Fibroblast of lung (primary cell): ENCODE measurements around the gene TAF11L11. TPM values are rescaled to one million over a fixed set of nuclear protein-coding genes. Genes with fewer than 3 reads are reported as not detected.
"Not testable (repeated sequence)": the region's sequence is repeated elsewhere in the genome, so short reads cannot be mapped to it uniquely, and the experiment has no call there.

Experiments
- DNase-seq, 2 donors: peaks; one replicate each; pipeline versions ENCODE4 v3.0.0 to v3.0.0-alpha.2; 2010; ENCODE audit warnings: low read depth in 2 of 2
- H2AFZ ChIP-seq: 2 replicates; pipeline ENCODE4 v1.5.1; 2012; ENCODE audit warnings: low read length, control low read depth, inconsistent platforms
- H3K27ac ChIP-seq: 2 replicates; pipeline ENCODE4 v1.5.1; 2011; ENCODE audit warnings: low read length, control low read depth; ENCODE audit not compliant: insufficient read depth
- H3K27me3 ChIP-seq: 2 replicates; pipeline ENCODE4 v1.5.1; 2011; ENCODE audit warnings: mild to moderate bottlenecking, low read length; ENCODE audit not compliant: control insufficient read depth, insufficient read depth
- H3K36me3 ChIP-seq: 2 replicates; pipeline ENCODE4 v1.5.1; 2011; ENCODE audit warnings: low read length; ENCODE audit not compliant: control insufficient read depth, insufficient read depth
- H3K4me1 ChIP-seq: 2 replicates; pipeline ENCODE4 v1.5.1; 2011; ENCODE audit warnings: low read length; ENCODE audit not compliant: control insufficient read depth, insufficient read depth; ENCODE audit errors: extremely low read depth
- H3K4me2 ChIP-seq: 2 replicates; pipeline ENCODE4 v1.5.1; 2011; ENCODE audit warnings: low read length, control low read depth; ENCODE audit not compliant: insufficient read depth; ENCODE audit errors: extremely low read depth
- H3K4me3 ChIP-seq, 4 experiments: fragments of 200-600 bp in 1 of 4; sonication (generic) in 1 of 4; replicated peaks in 1 of 4; 2 replicates each; pipeline ENCODE4 v1.5.1; 2011 to 2016; ENCODE audit warnings: low read length in 4 of 4, low read depth in 3 of 4, mild to moderate bottlenecking in 3 of 4, control low read depth in 2 of 4, inconsistent platforms in 1 of 4, mixed read lengths in 1 of 4; ENCODE audit not compliant: insufficient read depth in 1 of 4; ENCODE audit errors: control extremely low read depth in 1 of 4
- H3K79me2 ChIP-seq: 2 replicates; pipeline ENCODE4 v1.5.1; 2012; ENCODE audit warnings: mild to moderate bottlenecking, low read length, inconsistent platforms; ENCODE audit not compliant: control insufficient read depth, insufficient read depth
- H3K9ac ChIP-seq: 2 replicates; pipeline ENCODE4 v1.5.1; 2011; ENCODE audit warnings: mild to moderate bottlenecking, low read length, control low read depth; ENCODE audit not compliant: insufficient read depth
- H3K9me3 ChIP-seq: 2 replicates; pipeline ENCODE4 v1.5.1; 2012; ENCODE audit warnings: low read depth, low read length; ENCODE audit not compliant: control insufficient read depth, insufficient read depth
- H4K20me1 ChIP-seq: 2 replicates; pipeline ENCODE4 v1.5.1; 2011; ENCODE audit warnings: low read length; ENCODE audit not compliant: control insufficient read depth, insufficient read depth; ENCODE audit errors: extremely low read depth
- EZH2 ChIP-seq: IDR thresholded peaks from 2 replicates; pipeline ENCODE4 v1.5.1; 2012; ENCODE audit warnings: low read length, control low read depth, mild to moderate bottlenecking; ENCODE audit errors: missing control alignments
- polyA plus RNA-seq, 2 donors: library from polyadenylated mRNA; depleted of rRNA in 1 of 2; stranded (reverse) in 1 of 2; unstranded in 1 of 2; fragments of >200 nt; gene quantifications; 2 replicates each; pipeline ENCODE4 v1.2.1, GENCODE V29; 2011 to 2012; ENCODE audit warnings: missing spikeins in 1 of 2
- total RNA-seq: library from RNA; depleted of rRNA; stranded (reverse); fragments of >200 nt; gene quantifications from 2 replicates; pipeline ENCODE4 v1.2.1, GENCODE V29; 2014
- TF ChIP-seq, protein P1 (sequence below), 2 donors: IDR thresholded peaks in 1 of 2; conservative IDR thresholded peaks in 1 of 2; 1 replicate in 1 of 2; 2 replicates in 1 of 2; pipeline ENCODE4 v1.5.1; 2011 to 2012; ENCODE audit warnings: low read length in 2 of 2, control low read depth in 1 of 2, inconsistent platforms in 1 of 2, low read depth in 1 of 2, mild to moderate bottlenecking in 1 of 2

TAF11L11 gene
- total and polyA plus RNA-seq, 2 donors (not counting 1 experiment from before 2014, with no cell fraction given), result not detected

DNA sequence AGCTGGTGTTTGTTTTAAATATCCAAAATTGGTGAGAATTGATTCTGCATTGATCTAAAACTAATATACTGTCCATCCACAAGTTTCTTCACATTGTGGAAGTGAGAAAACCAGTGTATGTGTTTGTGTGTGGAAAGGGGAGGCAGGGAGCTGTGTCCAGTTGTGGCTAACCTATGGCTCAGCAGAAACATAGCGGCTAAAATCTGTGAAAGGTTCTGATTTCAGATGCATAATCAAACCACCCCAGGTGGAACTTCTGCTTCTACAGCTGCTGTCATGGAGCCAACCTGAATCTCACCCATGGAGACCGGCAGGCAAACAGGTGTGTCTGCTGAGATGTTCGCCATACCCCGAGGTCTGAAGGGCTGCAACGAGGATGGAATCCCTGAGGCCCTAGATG lies 30.2 kb downstream of the TAF11L11 start, which contains the start of gene TAF11L14:
Gene TAF11L14, plus strand, starts transcription at position 301 of the 400 bp plus-strand sequence.
- no peak within 1 kb of the TSS for H3K4me2 ChIP-seq
- H3K79me2 ChIP-seq, result no peaks in the 10 kb centered on the region
- DNase-seq, result no peak
- H3K27ac ChIP-seq, result no peak within 1 kb of the TSS
- no peaks in the 10 kb centered on the region for H3K27me3 ChIP-seq
- no peak within 1 kb of the TSS for H2AFZ ChIP-seq
- no peak for TF ChIP-seq EZH2
- TF ChIP-seq, protein P1, sequence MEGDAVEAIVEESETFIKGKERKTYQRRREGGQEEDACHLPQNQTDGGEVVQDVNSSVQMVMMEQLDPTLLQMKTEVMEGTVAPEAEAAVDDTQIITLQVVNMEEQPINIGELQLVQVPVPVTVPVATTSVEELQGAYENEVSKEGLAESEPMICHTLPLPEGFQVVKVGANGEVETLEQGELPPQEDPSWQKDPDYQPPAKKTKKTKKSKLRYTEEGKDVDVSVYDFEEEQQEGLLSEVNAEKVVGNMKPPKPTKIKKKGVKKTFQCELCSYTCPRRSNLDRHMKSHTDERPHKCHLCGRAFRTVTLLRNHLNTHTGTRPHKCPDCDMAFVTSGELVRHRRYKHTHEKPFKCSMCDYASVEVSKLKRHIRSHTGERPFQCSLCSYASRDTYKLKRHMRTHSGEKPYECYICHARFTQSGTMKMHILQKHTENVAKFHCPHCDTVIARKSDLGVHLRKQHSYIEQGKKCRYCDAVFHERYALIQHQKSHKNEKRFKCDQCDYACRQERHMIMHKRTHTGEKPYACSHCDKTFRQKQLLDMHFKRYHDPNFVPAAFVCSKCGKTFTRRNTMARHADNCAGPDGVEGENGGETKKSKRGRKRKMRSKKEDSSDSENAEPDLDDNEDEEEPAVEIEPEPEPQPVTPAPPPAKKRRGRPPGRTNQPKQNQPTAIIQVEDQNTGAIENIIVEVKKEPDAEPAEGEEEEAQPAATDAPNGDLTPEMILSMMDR (conservative IDR thresholded peaks at IDR 0.05 in 1 of 2, IDR thresholded peaks at IDR 0.05 in 1 of 2; ENCODE audit: low read depth in 1 of 2, low read length in 2 of 2), result no peak
- H4K20me1 ChIP-seq, result no peaks in the 10 kb centered on the region
- no peaks in the 10 kb centered on the region for H3K36me3 ChIP-seq
- no peak within 1 kb of the TSS for H3K4me3 ChIP-seq
- H3K4me1 ChIP-seq, result no peaks in the 10 kb centered on the region
- no peak within 1 kb of the TSS for H3K9ac ChIP-seq
- H3K9me3 ChIP-seq, result no peaks in the 10 kb centered on the region

DNA sequence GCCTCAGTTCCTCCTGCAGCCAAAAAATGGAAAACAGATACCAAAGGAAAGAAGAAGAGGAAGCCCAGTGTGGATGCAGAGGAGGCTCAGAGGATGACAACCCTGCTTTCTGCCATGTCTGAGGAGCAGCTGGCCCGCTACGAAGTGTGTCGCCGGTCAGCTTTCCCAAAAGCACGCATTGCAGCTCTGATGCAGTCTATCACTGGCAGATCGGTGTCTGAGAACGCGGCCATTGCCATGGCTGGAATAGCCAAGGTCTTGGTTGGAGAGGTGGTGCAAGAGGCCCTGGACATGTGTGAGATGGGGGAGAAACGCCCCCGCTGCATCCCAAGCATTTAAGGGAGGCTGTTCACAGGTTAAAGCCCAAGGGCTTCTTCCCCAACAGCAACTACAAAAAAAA lies 45.2 kb downstream of the TAF11L11 start:
- not testable (repeated sequence) for H3K4me2 ChIP-seq, H3K27ac ChIP-seq, H3K9ac ChIP-seq, H3K4me3 ChIP-seq, DNase-seq, H3K9me3 ChIP-seq, H3K4me1 ChIP-seq, H2AFZ ChIP-seq, H3K79me2 ChIP-seq, H3K27me3 ChIP-seq, H3K36me3 ChIP-seq, H4K20me1 ChIP-seq

DNA sequence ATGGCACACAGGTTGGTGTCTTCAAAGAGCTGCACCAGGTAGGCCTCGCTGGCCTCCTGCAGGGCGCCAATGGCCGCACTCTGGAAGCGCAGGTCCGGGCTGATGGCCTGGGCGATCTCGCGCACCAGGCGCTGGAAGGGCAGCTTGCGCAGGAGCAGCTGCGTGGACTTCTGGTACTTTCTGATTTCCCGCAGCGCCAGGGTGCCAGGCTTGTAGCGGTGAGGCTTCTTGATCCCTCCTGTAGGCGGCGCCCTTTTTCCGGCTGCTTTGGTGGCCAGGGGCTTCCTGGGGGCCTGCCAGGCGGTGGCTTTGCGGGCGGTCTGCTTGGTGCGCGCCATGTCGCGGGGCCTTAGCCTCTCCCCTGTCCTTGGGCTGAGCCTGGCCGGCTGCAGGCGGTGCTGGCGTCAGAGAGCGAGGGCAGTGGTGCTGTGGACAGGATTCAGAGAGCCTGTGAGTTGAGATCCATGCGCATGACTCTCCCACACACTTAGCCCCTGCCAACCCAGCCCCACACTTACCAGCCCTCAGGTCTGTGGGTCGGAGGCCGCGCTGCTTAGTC lies 51.3 kb downstream of the TAF11L11 start:
- H3K27ac ChIP-seq, H3K4me2 ChIP-seq, DNase-seq, H3K27me3 ChIP-seq, H4K20me1 ChIP-seq, H2AFZ ChIP-seq, H3K4me3 ChIP-seq, H3K36me3 ChIP-seq, H3K4me1 ChIP-seq, H3K9ac ChIP-seq, H3K79me2 ChIP-seq, H3K9me3 ChIP-seq: not testable (repeated sequence)

Other genes with a start within 250 kb of the TAF11L11 start
- gene TAF11L2, start 106.0 kb upstream of the TAF11L11 start, total RNA-seq, result not detected in 2 replicates
- gene TAF11L2, start 106.0 kb upstream of the TAF11L11 start, polyA plus RNA-seq, result not detected in 2 replicates
- gene TAF11L3, start 85.8 kb upstream of the TAF11L11 start, total RNA-seq, result not detected in 2 replicates
- not detected in 2 replicates for gene TAF11L3, start 85.8 kb upstream of the TAF11L11 start, polyA plus RNA-seq
- gene TAF11L4, start 82.4 kb upstream of the TAF11L11 start, total RNA-seq, result not detected in 2 replicates
- not detected in 2 replicates for gene TAF11L4, start 82.4 kb upstream of the TAF11L11 start, polyA plus RNA-seq
- gene TAF11L5, start 78.9 kb upstream of the TAF11L11 start, total RNA-seq, result not detected in 2 replicates
- gene TAF11L5, start 78.9 kb upstream of the TAF11L11 start, polyA plus RNA-seq, result not detected in 2 replicates
- gene TAF11L6, start 75.5 kb upstream of the TAF11L11 start, total RNA-seq, result not detected in 2 replicates
- not detected in 2 replicates for gene TAF11L6, start 75.5 kb upstream of the TAF11L11 start, polyA plus RNA-seq
- not detected in 2 replicates for gene TAF11L7, start 18.4 kb upstream of the TAF11L11 start, total RNA-seq
- not detected in 2 replicates for gene TAF11L7, start 18.4 kb upstream of the TAF11L11 start, polyA plus RNA-seq
- not detected in 2 replicates for gene TAF11L8, start 13.2 kb upstream of the TAF11L11 start, total RNA-seq
- gene TAF11L8, start 13.2 kb upstream of the TAF11L11 start, polyA plus RNA-seq, result not detected in 2 replicates
- gene TAF11L9, start 9.8 kb upstream of the TAF11L11 start, total RNA-seq, result not detected in 2 replicates
- gene TAF11L9, start 9.8 kb upstream of the TAF11L11 start, polyA plus RNA-seq, result not detected in 2 replicates
- gene TAF11L10, start 6.4 kb upstream of the TAF11L11 start, total RNA-seq, result not detected in 2 replicates
- gene TAF11L10, start 6.4 kb upstream of the TAF11L11 start, polyA plus RNA-seq, result not detected in 2 replicates
- gene TAF11L12, start 6.2 kb downstream of the TAF11L11 start, total RNA-seq, result not detected in 2 replicates
- gene TAF11L12, start 6.2 kb downstream of the TAF11L11 start, polyA plus RNA-seq, result not detected in 2 replicates
- not detected in 2 replicates for gene TAF11L13, start 27.9 kb downstream of the TAF11L11 start, total RNA-seq
- gene TAF11L13, start 27.9 kb downstream of the TAF11L11 start, polyA plus RNA-seq, result not detected in 2 replicates
- not detected in 2 replicates for gene TAF11L14, start 30.3 kb downstream of the TAF11L11 start, total RNA-seq
- gene TAF11L14, start 30.3 kb downstream of the TAF11L11 start, polyA plus RNA-seq, result not detected in 2 replicates